ENCODE results near the gene FEZF2.

The FEZF2 gene

DNA sequence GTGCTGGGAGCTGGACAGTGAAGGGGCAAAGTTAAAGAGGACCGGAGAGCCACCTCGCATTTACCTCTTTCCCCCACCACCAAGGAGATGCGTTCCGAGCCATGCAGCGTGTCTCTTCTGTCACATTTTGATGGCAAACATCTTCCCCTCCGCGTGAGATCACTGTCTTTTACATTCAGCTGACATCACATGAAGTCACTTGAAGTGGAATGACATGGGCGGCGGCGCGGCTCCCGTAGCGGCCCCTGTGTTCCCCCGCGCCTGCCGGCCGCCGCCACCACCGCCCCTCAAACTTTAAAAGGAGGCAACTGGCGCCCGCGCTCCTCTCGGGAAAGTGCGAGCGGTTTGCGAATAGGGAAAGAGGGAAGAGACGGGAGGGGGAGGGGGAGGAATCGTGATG, at the start of gene FEZF2:
TSS of gene FEZF2 (minus strand) at position 336 of the 400 bp plus-strand sequence. CDS start 682 bp downstream, outside the sequence.
- no peak for DNase-seq

DNA sequence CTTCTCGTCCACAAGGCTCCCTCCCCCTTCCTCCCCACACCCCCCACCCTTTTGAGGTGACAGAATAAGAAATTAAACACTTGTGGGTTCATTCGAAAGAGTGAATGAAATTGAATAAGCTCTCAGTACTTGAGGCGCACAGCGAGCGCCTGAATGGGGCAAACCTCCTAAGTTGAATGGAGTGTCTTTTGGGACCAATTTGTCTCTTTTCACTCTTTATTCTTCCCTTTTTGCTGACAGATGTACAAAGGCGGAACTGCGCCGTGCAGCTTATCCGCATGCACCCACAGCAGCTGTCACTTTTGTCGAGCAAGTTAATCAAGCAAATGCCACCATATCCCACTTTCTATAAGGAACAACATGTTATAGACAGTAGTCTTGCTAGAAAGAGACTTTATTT, 47.9 kb upstream of the FEZF2 start:
- no peak for DNase-seq

DNA sequence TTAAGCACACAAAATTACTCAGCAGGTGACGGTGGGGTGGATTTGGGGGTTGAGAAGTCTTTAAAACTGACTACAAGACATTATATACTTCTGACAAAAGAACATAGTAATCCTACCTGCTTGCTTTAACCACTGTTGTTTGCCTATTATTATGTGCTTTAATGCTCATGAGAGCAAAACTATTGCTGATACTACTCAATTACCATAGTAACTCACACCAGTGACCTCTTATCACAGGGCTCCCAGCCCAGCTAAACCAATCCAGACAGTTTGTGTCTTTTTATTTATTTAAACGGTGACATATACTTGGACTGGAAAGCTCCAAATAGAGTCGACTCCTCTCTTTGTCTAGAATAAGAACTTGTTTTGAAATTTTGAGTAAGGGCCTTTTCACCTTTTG, 42.8 kb upstream of the FEZF2 start:
- DNase-seq: no peak

- no peak for DNase-seq
These were observed 42.0 kb upstream of the FEZF2 start for GRCh38 chr3:62415312-62415801.

- no peak for DNase-seq
These were observed 41.4 kb upstream of the FEZF2 start for GRCh38 chr3:62414786-62415185.

DNA sequence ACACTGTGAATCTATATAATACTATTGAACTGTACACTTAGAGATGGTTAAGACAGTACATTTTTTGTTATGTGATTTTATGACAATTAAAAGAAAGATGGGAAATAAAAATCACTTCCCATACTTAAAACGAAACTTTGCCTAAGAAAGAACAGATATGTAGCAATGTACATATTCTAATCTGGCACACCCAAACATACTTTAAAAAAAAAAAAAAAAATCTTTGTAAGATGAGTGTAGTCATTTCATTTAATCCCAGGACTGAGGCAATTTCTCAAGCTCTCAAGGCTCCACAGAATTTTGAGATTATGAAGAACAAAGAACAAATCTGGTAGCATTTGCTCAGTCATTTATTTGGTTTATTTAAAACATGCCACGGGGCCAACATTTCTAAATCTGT, 40.3 kb upstream of the FEZF2 start:
- no peak for DNase-seq

DNA sequence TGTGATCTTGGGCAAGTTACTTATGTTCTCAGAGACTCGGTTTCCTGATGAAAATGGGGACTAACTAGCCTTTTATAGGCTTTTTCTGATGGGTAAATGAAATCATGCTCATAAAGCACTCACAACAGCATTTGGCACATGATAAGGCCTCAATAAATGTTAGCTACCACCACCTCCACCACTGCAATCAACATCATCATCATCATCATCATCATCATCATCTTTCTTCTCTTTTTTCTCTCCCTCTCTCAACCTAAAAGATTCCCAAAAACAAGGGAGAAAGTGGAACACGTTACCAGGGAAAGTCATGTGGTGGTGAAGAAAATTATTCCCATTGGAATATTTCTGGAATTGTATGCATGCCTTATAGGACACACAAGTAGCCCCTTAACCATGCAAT, 33.6 kb upstream of the FEZF2 start:
- DNase-seq: no peak

- no peak for DNase-seq
These were observed 32.2 kb upstream of the FEZF2 start for GRCh38 chr3:62405566-62405965.

DNA sequence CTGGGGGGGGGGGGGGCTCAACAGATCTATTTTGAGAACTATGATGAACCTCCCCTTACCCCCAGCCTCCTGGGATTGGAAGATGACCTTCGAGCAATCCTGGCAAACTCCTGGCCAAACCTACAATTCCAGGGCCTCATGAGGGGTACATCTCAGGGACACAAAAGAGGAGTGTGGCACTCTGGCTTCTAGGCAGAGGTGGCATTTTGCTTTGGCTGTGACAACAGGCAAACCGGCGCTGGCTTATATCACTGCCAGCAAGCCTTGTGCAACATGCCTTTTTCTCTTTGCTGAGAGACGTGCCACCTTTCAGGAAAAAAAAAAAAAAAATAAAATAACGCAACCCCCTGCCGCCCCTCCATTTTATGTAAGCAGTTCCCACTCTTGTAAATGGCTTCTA, 31.8 kb upstream of the FEZF2 start:
- no peak for DNase-seq

DNA sequence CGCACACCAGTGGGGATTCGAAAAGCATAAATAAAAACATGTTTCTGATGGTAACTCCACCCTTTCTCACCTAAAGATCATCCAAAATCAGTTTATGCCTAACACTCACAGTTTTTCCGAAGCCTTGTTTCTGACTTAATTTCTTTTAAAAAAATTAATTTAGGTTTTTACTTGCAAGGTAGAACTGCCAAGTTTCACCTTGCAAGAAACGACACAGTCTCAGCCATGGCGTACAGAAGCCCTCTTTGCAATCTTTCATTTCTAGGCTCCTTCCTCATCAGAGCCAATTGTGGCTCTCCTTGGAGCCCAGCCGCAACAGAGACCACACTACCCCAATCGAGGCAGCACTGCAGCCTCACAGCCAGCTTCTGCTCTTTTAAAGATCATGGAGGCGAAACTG, 31.0 kb upstream of the FEZF2 start:
- no peak for DNase-seq

DNA sequence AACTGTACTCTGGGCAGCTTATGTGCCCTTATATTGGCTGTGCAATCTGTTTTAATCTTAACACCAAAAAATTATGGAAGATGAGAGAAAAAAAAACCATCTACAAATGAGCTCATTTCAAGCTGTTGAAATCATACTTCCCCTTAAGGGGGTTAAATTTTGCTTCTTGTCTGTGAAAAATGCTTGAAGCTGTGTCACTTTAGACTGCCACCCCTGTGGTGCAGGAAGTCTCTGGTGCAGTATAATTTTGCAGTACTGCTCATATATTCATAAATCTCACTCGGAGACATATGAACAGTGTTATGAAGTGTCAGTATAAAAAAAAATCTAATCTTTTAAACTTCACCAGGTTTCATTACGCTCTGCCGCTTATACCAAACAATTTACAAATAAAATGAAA, 30.4 kb upstream of the FEZF2 start:
- DNase-seq: no peak

DNA sequence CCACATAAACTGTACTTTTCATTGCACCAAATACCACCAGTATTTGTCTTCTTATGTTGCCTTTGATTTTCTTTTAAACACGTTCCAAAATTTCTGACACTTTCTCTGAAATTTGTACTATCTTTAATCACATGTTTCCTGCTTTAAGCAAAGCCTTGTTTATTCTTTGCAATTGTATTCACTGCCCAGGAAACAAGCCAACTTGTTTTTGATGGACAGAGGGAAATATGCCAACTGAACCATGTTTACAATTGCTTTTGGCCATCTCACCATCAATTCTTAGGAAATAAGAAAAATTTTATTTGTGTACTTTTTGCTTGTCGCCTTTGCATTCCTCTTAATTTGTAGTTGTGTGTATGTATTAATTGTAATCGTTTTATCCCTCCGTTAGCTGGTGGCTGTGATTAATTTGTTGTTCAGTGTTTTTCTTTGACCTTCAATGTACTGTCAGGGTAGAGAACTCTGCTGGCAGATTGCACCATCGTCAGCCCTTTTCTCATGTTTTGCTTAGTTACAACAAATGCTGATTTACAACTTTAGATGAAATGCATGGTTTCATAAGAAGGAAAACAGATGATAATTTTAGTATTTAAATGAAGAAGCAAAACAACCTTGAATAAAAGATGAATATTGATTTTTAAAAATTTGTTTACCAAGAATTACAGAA, 19.4 kb upstream of the FEZF2 start:
- DNase-seq: no peak

DNA sequence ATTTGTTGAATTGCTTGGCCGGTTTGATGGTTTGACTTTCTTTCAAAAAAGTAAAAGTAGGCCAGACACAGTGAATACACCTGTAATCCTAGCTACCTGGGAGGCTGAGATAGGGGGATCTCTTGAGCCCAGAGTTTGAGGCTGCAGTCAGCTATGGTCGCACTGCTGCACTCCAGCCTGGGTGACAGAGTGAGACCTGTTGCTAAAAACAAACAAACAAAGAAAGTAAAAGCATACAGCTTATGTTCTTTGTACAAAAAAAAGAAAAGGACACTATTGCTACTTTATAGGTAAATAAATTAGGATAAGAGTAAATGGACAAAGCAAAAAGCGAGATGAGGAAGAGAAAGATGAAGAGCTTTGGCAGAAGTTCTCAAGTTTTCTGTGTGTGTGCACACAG, 13.9 kb upstream of the FEZF2 start:
- DNase-seq: no peak

- no peak for DNase-seq
These were observed 6.0 kb upstream of the FEZF2 start for GRCh38 chr3:62379321-62379798.

- DNase-seq: no peak
These were observed 5.6 kb upstream of the FEZF2 start for GRCh38 chr3:62378921-62379320.

- no peak for DNase-seq
These were observed 5.0 kb upstream of the FEZF2 start for GRCh38 chr3:62378311-62378789.

DNA sequence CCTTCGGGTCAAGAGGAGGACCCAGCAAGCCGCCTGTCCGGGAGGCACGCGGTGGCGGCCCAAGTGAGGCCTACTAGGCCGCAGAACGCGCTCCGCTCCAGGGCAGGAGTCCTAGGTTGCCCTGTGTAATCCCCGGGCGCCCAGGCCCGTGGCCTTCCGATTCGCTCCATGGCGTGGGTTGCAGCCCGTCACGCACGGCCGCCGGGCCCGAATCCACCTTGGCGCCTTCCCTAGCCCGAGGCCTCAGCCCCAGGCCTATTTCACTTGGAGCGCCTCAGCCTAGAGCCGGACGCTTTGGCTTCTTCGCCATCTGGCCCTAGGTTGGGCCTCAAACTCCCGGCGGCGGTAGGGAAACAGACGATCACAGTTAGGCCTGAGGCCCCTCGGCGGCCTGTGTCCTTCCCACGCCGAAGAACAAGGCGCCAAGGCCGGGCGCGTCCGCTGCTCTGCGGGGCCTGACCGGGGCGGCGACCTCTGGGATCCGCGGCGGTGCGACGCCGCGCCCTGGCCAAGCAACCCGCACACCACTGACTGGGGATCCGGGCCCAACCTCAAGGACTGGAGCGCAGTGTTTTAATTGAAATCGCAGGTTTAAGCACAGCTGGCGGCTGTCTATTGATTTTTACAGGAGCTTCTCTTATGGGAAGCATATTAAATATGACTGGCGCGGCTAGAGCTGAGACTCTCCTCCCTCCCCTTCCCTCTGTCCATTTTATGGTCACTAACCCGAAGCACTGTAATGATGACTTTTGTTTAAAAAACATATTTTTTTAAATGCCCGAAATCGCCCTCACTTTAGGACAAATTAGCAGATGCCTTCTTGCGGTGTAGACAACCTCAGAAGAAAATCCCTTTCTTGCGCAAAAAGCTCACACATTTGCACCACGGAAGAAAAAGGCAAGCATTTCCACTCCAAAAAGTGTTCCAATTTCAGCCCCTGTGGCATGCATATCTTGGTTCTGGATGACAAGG, 3.8 kb upstream of the FEZF2 start:
- no peak for DNase-seq

- no peak for DNase-seq
These were observed 3.0 kb upstream of the FEZF2 start for GRCh38 chr3:62376454-62376720.

GRCh38 chr3:62375655-62376453, 2.5 kb upstream of the FEZF2 start:
- DNase-seq: no peak

DNA sequence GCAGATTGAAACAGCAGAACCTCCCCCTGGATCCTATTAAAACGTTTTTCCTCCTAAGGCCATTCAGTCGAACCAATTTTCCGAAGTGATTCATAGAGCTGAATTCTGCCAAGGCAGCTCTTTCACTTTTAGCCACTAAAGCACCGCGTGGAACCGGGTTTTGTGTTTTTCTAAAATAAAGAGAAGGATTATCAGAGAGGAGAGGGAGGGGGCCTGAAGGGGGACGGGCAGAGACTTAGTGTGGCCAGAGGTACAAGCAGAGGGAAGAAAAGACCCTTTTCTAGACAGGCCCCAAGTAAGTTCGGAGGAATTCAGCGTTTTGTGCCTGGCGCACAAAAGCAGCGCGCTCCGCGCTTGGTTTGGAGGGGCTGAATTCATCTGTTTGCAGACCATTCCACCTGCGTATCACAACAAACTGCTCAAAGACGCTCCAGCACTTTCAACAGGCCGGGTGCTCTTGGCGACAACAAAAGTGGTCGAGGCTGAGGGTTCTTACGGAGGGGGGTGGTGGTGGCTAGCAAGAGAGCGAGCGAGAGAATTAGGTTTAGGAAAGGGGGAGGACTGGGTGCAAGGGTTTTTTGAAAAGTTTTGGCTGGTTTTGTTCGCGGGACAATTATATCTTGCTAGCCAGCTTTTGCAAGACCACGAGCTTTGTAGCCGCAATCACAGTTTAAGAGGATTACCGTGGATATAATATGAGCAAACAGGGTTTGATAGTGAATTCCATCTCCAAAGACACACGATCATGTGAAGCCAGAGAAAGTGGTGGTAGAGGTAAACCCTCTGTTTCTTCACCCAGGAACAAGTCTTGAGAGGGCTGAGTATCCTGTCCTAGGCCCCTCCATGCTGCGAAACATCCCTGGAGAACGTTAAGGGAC, 1.2 kb upstream of the FEZF2 start:
- no peak for DNase-seq

GRCh38 chr3:62373714-62374333, 474 bp upstream of the FEZF2 start:
- DNase-seq: no peak

DNA sequence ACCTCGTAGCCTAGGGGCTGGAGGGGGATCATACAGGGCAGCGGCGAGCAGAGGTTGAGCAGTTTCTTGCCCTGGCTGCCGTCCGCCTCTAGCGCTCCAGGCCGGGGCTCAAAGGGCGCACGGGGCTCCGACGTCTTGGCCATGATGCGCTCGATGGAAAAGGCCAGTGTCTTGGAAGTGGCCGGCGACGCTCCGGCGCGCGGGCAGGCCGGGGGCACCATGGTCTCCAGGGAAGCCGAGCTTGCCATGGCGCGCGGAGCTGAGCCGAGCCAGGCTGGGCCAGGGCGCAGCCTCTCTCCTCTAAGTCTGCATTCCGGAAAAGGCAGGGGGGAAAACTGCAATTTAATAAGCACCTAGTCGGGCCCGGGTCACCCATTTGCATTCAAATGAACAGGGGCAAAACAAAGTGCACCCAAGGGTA, 719 bp downstream of the FEZF2 start:
- DNase-seq: no peak

Data from suppressor macrophage treated with lipopolysaccharide for 4 hours (primary cell).